Activated CD4-positive, alpha-beta T cell treated with anti-CD3 and anti-CD28 coated beads for 24 hours (primary cell): ENCODE data around the gene BYSL.

Experiments used
- DNase-seq, 2 donors: peaks; one replicate each; pipeline ENCODE4 v3.0.0-alpha.2; 2020; ENCODE audit warnings: low read depth in 2 of 2

BYSL gene

DNA sequence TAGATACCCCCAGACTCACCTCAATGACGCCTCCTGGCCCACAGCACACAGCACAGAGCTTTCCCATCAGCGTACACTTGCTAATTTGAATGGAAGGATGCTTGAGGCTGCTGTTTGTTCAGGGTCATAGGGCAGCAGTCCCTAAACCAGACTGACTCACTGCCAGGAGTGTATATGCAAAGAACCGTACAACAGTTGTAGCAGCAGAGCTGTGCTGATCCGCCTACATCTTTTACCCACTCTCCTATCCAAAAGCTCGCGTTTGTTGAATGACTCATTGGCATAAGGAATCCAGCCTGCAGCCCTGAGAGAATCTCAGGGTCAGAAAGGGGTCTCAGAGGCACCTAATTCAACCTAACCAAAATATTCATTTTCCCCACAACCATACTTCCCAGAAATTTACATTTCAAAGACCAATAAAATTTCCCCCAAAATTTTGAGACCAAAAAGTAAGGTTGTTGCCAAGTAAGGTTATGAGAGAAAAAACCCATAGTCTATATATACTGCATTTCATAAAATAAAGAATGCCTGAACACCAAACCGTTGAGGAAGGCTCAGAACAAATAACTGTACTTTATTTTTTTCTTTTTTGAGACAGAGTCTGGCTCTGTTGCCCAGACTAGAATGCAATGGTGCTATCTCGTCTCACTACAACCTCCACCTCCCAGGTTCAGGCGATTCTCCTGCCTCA, 55.6 kb downstream of the BYSL start:
- DNase-seq: peak in 1 of 2 donors; percentile 43
